ENCODE data around the gene CDK14. TPM values are rescaled to one million over a fixed set of nuclear protein-coding genes. Genes with fewer than 3 reads are reported as not detected.
A peak's percentile ranks its signal among the peaks of the same experiment; 100 is the strongest.

The CDK14 gene
- total RNA-seq, 4 donors from 2014 or later: 22.2 to 36.3 (median 28.6) TPM

GRCh38 chr7:90743626-90744025 lies 147.5 kb downstream of the CDK14 start:
- no peak overlapping the region for H3K27ac ChIP-seq
- no peaks in the 10 kb centered on the region for H3K9me3 ChIP-seq
- no peaks in the 10 kb centered on the region for H3K27me3 ChIP-seq
- H3K4me1 ChIP-seq: no peaks in the 10 kb centered on the region
- no peak for DNase-seq (ENCODE audit: low spot score in 2 of 2)
- WGBS, 2 donors: 0% methylated on average over 1 of the region's 1 CpG
- no peak for TF ChIP-seq POLR2A (IDR thresholded peaks at IDR 0.05)
- no peak for TF ChIP-seq EP300 (IDR thresholded peaks at IDR 0.05)
- no peak for TF ChIP-seq CTCF (IDR thresholded peaks at IDR 0.05)
- no peak overlapping the region for H3K4me3 ChIP-seq
- no peaks in the 10 kb centered on the region for H3K36me3 ChIP-seq

GRCh38 chr7:90747516-90747915 lies 151.4 kb downstream of the CDK14 start:
- TF ChIP-seq EP300 (IDR thresholded peaks at IDR 0.05) (no peak), POLR2A (IDR thresholded peaks at IDR 0.05) (no peak), CTCF (IDR thresholded peaks at IDR 0.05) (no peak)
- no peak overlapping the region for H3K4me3 ChIP-seq
- 49 to 64% methylated on average over 1 of the region's 1 CpG for WGBS, 2 donors
- no peak overlapping the region for H3K27ac ChIP-seq
- no peak for DNase-seq (ENCODE audit: low spot score in 2 of 2)
- H3K36me3 ChIP-seq: peaks cover 0 to 8% (median 0%) of the 10 kb centered on the region in 3 donors
- no peaks in the 10 kb centered on the region for H3K27me3 ChIP-seq
- no peaks in the 10 kb centered on the region for H3K4me1 ChIP-seq
- H3K9me3 ChIP-seq: no peaks in the 10 kb centered on the region

- H3K36me3 ChIP-seq: peaks cover 0 to 8% (median 0%) of the 10 kb centered on the region in 3 donors
- H3K27me3 ChIP-seq: no peaks in the 10 kb centered on the region
- DNase-seq (ENCODE audit: low spot score in 2 of 2): no peak
- no peaks in the 10 kb centered on the region for H3K9me3 ChIP-seq
- TF ChIP-seq CTCF (IDR thresholded peaks at IDR 0.05): no peak
- TF ChIP-seq POLR2A (IDR thresholded peaks at IDR 0.05): no peak
- TF ChIP-seq EP300 (IDR thresholded peaks at IDR 0.05): no peak
- no peak overlapping the region for H3K4me3 ChIP-seq
- no peak overlapping the region for H3K27ac ChIP-seq
- no peaks in the 10 kb centered on the region for H3K4me1 ChIP-seq
Observed at GRCh38 chr7:90749262-90749661, 153.1 kb downstream of the CDK14 start.

- Histone ChIP-seq H3K4me3 (no peak overlapping the region), H3K27me3 (no peaks in the 10 kb centered on the region), H3K27ac (no peak overlapping the region), H3K36me3 (peaks cover 0 to 8% (median 0%) of the 10 kb centered on the region in 3 donors), H3K4me1 (no peaks in the 10 kb centered on the region), H3K9me3 (no peaks in the 10 kb centered on the region)
- TF ChIP-seq CTCF (IDR thresholded peaks at IDR 0.05) (peak in 1 of 5 experiments; percentile 4), EP300 (IDR thresholded peaks at IDR 0.05) (no peak), POLR2A (IDR thresholded peaks at IDR 0.05) (no peak)
- DNase-seq (ENCODE audit: low spot score in 2 of 2): no peak
- 33% methylated on average over 1 of the region's 1 CpG for WGBS, 2 donors
Observed at GRCh38 chr7:90749774-90750173, 153.7 kb downstream of the CDK14 start.

- no peaks in the 10 kb centered on the region for H3K27me3 ChIP-seq
- H3K9me3 ChIP-seq: no peaks in the 10 kb centered on the region
- no peak for TF ChIP-seq POLR2A (IDR thresholded peaks at IDR 0.05)
- TF ChIP-seq CTCF (IDR thresholded peaks at IDR 0.05): no peak
- TF ChIP-seq EP300 (IDR thresholded peaks at IDR 0.05): no peak
- DNase-seq (ENCODE audit: low spot score in 2 of 2): no peak
- WGBS, 2 donors: 65 to 73% methylated on average over 1 of the region's 1 CpG
- no peaks in the 10 kb centered on the region for H3K4me1 ChIP-seq
- no peak overlapping the region for H3K4me3 ChIP-seq
- peaks cover 0 to 8% (median 0%) of the 10 kb centered on the region in 3 donors for H3K36me3 ChIP-seq
- H3K27ac ChIP-seq: no peak overlapping the region
Observed at GRCh38 chr7:90751595-90751994, 155.5 kb downstream of the CDK14 start.
